Stimulated activated CD8-positive, alpha-beta memory T cell treated with anti-CD3 and anti-CD28 coated beads, Interleukin-7, amount 100 ng/mL, for 48 hours (primary cell): ENCODE measurements around the gene ALPG.
"Not testable (repeated sequence)": the region's sequence is repeated elsewhere in the genome, so short reads cannot be mapped to it uniquely, and the experiment has no call there.

Source experiments
- DNase-seq, 2 donors: peaks; one replicate each; pipeline ENCODE4 v3.0.0-alpha.2; 2020; ENCODE audit warnings: low read depth in 1 of 2; ENCODE audit errors: extremely low read depth in 1 of 2

ALPG gene

DNA sequence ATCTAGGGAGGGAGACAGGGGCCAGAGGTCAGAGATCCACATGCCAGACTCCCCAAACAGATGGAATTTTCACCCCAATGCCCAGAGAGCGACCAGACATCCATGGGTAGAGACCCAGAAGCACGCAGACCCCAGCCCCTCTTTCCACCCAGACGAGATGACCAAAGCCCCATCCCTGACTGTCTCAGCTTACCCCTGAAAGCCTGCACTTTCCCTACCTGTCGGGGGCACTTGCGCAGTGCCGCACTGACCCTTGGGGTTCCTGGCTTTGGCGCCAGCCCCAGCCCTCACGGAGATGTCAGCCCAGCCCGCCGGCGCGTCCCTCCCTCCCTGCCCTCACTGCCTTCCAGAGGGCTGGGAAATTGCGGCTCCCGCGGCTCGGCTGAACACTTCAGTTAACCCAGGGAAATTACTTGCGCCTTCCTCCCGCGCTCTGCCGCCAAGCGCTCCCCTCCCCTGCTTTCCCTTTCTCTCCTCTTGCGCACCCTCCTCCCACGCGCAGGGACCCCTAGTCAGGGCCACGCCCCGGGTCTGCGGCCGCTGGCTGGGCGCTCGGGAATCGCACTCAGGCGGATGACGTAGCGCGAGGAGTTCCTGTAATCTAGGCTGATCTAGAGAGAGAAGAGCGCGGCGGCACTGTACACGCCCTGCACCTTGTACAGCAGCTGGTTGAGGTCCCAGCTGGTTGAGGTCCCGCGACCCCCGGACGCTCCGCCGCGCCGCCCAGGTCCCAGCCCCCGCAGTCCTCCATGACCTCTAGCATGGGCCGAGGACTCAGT lies 12.0 kb downstream of the ALPG start:
- peak in 1 of 2 donors; percentile 35 for DNase-seq

DNA sequence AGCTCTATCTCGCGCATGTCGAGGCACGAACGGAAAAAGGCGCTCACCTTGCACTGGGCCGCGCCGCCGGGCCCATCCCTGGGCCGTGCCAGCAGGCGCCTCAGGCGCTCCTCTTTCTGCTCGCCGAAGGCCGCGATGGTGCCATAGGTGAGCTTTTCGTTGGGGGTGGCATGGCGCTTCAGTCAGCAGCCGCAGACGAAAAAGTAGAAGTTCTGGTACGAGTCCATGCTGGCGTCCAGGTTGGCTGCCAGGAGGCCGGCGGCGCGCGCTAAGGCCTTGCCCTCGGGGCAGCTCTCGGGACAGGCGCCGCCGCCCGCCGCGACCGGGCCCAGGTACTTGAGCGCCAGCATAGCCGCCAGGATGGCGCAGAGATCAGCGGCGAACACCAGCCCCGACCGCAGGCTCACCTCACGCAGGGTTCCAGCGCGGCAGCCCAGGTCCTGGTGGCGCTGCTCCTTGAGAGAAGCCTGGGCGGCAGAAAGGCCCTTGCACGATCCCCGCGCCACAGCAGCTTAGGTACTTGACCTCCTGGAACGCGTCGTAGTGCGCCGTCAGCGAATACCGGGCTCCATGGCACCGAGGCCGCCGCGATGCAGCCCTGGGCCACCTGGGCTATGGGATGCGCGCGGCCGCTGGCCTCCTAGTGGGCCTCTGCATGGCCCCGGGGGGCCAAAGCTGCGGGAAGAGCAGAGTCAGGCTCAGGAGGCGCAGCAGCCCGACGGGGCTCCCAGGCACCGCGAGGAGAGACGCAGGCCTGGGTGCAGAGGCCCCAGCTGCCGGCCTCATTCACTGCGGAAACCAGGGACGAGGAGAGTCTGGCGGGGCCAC lies 12.8 kb downstream of the ALPG start:
- DNase-seq = no peak

- no peak for DNase-seq
These were observed 13.4 kb downstream of the ALPG start for GRCh38 chr2:232420073-232420454.

- no peak for DNase-seq
These were observed 14.0 kb downstream of the ALPG start for GRCh38 chr2:232420463-232421188.

GRCh38 chr2:232421189-232421785 lies 14.6 kb downstream of the ALPG start:
- no peak for DNase-seq

DNA sequence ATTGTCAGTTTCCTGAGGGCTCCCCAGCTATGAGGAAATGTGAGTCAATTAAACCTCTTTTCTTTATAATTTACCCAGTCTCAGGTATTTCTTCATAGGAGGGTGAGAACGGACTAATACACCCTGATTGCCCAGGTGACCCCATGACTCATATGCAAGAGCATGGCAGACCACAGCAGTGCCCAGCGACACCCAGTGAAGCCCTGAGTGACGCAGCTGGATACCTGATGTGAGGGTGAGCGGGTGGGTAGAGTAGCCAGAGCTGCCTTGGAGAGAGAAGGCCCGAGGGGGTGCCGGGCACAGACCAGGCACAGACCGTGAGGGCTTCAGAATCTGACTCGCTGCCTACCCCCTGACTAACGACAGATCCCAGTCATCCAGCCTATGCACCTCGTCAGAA lies 15.4 kb downstream of the ALPG start:
- DNase-seq = no peak

GRCh38 chr2:232422996-232423395 lies 16.4 kb downstream of the ALPG start:
- DNase-seq = not testable (repeated sequence)

- not testable (repeated sequence) for DNase-seq
These were observed 16.8 kb downstream of the ALPG start for GRCh38 chr2:232423407-232423806.

GRCh38 chr2:232431705-232432590 lies 25.3 kb downstream of the ALPG start:
- DNase-seq = no peak

DNA sequence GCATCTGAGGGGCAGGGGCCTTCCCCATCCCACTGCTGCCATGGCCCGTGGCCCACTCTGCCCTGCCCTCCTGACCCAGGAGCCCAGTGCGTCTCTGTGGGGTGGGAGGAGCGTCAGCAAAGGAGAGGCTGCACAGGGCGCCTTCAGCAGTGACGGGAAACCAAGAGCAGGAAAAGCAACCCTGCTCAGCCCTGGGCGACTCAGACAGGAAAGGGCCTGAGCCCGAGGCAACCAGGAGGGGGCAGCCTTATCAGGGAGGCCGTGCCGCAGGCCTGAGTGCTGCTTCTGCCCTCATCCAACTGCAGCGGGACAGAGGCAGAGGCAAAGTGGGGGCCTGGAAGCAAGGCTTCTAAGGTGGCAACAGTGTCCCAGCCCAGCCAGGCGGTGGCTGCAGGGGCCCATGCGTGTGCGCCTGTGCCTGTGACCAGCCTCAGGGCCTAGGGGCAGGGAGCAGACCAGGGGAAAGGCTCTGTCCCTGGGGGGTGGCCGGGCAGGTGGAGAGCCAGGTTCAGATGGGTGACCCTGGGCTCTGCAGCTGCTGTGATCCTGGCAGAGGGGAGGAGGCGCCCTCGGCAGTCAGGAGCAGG lies 26.0 kb downstream of the ALPG start:
- no peak for DNase-seq

GRCh38 chr2:232433622-232434021 lies 27.0 kb downstream of the ALPG start:
- not testable (repeated sequence) for DNase-seq

DNA sequence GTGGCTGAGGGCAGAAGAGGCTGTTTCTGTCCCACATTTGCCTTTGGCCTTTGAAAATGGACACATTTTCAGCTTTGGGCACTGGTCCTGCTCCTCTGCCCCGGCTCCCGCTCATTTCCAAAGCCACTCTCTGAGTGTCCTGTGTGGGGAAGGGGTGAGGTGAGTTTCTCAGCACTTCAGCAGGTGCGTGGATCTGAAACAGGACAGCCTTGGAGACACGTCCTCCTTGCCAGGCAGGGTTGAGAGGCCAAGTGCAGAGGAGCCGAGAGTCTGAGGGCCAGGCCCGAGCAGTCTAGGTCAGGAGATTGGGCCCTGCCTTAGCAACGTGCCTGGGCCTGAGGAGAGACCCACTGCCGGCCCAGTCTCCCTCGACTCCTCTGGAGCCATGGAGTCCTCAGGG lies 27.4 kb downstream of the ALPG start:
- DNase-seq = no peak

DNA sequence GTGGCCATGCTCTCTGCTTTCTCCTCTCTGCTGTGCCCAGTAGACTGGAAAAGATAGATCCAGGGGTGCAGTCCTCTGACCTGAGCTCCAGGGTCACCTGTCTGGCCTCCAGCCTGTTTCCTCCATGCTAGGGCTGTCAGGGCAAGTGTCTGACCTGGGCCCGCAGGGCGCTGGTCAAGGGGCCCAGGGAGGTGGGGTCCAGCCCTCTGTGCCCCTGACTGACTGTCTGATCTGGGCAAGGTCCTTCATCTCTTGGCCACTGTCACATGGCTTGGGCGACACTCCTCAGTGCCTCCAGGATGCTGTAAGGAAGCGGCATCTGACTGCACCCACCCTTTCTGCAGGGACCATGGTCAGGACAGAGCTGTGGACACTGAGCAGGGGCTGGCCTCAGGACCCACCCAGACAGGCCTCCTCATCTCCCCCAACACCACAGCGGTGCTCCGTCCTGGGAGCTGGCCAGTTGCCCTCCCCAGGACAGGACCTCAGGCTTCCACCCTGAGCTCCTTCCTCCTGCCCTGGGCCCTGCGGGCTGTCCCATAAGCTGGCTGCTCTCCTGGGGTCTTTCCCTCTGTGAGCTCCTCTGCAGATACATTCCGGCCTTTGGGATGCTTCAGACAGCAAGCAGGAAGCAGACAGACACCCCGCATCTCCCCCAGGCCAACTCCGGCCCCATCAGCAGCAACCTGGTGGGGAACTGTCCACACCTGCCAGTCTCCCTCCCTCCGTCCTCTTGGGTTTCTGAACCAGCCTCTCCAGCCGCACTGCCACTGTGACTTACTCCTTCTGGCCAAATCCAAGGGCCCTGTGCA lies 28.1 kb downstream of the ALPG start:
- DNase-seq = no peak

GRCh38 chr2:232435375-232435648 lies 28.7 kb downstream of the ALPG start:
- DNase-seq = no peak

GRCh38 chr2:232435805-232436204 lies 29.2 kb downstream of the ALPG start:
- DNase-seq = no peak

DNA sequence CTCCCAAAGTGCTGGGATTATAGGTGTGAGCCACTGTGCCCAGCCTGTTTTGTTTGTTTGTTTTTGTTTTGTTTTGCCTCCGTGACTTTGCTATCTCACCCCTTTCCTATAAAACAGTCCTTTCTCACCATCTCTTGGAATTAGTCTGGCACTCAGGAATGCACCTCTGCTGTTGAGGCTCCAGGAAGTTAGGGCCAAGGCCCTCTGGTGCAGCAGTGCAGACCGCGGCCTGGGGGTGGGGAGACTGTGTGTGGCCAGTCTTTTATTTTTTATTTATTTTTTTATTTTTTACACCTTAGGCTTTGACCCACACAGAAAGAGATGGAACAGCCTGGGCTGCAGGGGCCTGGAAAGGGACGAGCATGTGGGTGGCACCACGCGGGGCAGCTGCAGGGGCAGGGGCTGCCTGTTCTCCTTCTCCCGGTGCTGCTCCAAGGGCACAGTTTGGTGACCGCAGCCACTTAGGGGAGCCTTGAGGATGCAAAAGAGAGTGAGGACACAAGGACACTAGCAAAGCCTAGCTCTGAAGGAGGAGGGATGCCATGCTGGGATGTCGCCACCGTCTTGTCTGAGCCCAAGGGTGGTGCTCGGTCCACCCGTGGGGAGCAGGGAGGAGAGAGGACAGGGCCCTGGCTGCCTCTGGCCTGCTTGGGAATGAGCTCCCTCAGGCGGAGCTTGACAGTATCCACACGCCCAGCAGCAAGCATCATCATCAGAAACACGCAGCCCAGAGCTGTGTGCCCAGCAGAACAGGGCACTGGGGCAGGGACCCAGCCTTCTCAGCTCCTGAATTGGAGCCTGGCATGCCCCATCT lies 29.9 kb downstream of the ALPG start:
- DNase-seq = no peak

- no peak for DNase-seq
These were observed 30.5 kb downstream of the ALPG start for GRCh38 chr2:232437195-232437571.

GRCh38 chr2:232438091-232438490 lies 31.4 kb downstream of the ALPG start:
- DNase-seq = no peak
